Fibroblast of skin of back (primary cell): ENCODE measurements around the gene CPNE4.

Source experiments
- DNase-seq: peaks from one replicate; pipeline ENCODE4 v3.0.0-alpha.2; 2013

The CPNE4 gene

GRCh38 chr3:131796111-131796510, 238.7 kb downstream of the CPNE4 start:
- no peak for DNase-seq

GRCh38 chr3:131795390-131796090, 239.3 kb downstream of the CPNE4 start:
- peak; percentile 27 for DNase-seq

GRCh38 chr3:131794766-131795388, 239.9 kb downstream of the CPNE4 start:
- DNase-seq, result peak; percentile 58

GRCh38 chr3:131793870-131794269, 240.9 kb downstream of the CPNE4 start:
- no peak for DNase-seq

GRCh38 chr3:131789188-131789587, 245.6 kb downstream of the CPNE4 start:
- DNase-seq, result no peak

GRCh38 chr3:131786386-131786785, 248.4 kb downstream of the CPNE4 start:
- DNase-seq, result no peak

GRCh38 chr3:131782751-131783150, 252.1 kb downstream of the CPNE4 start:
- DNase-seq, result no peak

GRCh38 chr3:131778526-131778925, 256.3 kb downstream of the CPNE4 start:
- no peak for DNase-seq

- DNase-seq, result no peak
These were observed 259.2 kb downstream of the CPNE4 start for GRCh38 chr3:131775650-131776049.

GRCh38 chr3:131772269-131773026, 262.4 kb downstream of the CPNE4 start:
- no peak for DNase-seq

- no peak for DNase-seq
These were observed 271.7 kb downstream of the CPNE4 start for GRCh38 chr3:131762981-131763564.

- DNase-seq, result no peak
These were observed 278.4 kb downstream of the CPNE4 start for GRCh38 chr3:131756405-131756804.

- no peak for DNase-seq
These were observed 279.4 kb downstream of the CPNE4 start for GRCh38 chr3:131755380-131755779.

- DNase-seq, result no peak
These were observed 284.6 kb downstream of the CPNE4 start for GRCh38 chr3:131750256-131750655.

GRCh38 chr3:131749826-131750225, 285.0 kb downstream of the CPNE4 start:
- no peak for DNase-seq

GRCh38 chr3:131747466-131747865, 287.3 kb downstream of the CPNE4 start:
- no peak for DNase-seq

- no peak for DNase-seq
These were observed 290.0 kb downstream of the CPNE4 start for GRCh38 chr3:131744765-131745164.

GRCh38 chr3:131743126-131743525, 291.7 kb downstream of the CPNE4 start:
- no peak for DNase-seq

- DNase-seq, result no peak
These were observed 295.6 kb downstream of the CPNE4 start for GRCh38 chr3:131739211-131739610.

- no peak for DNase-seq
These were observed 296.7 kb downstream of the CPNE4 start for GRCh38 chr3:131738095-131738494.

GRCh38 chr3:131735544-131735943, 299.3 kb downstream of the CPNE4 start:
- DNase-seq, result no peak

GRCh38 chr3:131735116-131735515, 299.7 kb downstream of the CPNE4 start:
- DNase-seq, result peak; percentile 93
